Left ventricle myocardium superior (tissue), 1 donor: ENCODE results near the gene C4orf51. TPM values are rescaled to one million over a fixed set of nuclear protein-coding genes. Genes with fewer than 3 reads are reported as not detected.

Experiments used
- ATAC-seq: fragments of 200-7000 bp; cut with Tn5 transposase; one replicate; pipeline ENCODE4 v1.9.1; 2020; ENCODE audit warnings: mild to moderate bottlenecking, moderate library complexity
- DNase-seq: peaks from one replicate; pipeline ENCODE4 v3.0.0-alpha.2; 2020
- intact Hi-C: fragments of 100-400 bp; cut with micrococcal nuclease; formaldehyde crosslinking; loops from one replicate; pipeline ENCODE4 v1.11.0; 2022
- total RNA-seq: library from RNA; stranded (reverse); fragmentation: NEBNext Ultra II Directional; extraction: Animal tissue kit (Norgen Biotek cat#: 25700); gene quantifications from one replicate; pipeline ENCODE4 v1.2.1, GENCODE V29; 2021
- donor health status: DM: no; HTN: yes; CAD: no; lungs with severe emphysema.

C4orf51 gene
- total RNA-seq, 1 donor from 2014 or later = not detected

DNA sequence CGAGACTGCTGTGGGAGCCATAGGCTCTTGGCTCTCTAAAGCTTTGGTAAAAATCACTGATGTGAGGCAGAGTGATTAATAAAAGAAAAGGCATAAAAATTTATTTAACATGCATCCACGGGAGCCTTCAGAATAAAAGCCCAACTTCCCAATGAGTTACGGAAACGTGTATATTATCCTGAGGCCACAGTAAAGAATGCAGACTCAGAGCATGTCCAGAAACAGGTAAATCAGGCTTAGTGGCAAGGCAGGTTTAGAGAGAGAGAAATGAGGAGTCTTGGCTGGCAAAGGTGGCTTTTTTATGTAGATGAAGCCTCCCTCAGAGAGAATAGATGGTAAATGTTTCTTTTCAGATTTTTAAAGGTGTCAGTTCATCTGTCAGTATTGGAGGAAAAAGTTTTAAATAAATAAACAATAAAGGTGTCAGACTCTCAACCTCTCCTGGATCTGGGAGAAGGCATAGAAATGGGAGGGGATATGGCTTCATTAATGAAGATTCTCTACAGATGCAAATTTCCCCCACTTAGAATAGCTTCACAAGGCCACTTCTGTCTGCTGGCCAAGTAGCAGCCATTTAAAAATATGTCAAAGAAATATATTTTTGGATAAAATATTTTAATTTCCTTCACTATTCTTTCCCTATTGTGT, 24.0 kb downstream of the C4orf51 start:
- DNase-seq (no peak), ATAC-seq (no peak)
- intact Hi-C loops = no loop called here

DNA sequence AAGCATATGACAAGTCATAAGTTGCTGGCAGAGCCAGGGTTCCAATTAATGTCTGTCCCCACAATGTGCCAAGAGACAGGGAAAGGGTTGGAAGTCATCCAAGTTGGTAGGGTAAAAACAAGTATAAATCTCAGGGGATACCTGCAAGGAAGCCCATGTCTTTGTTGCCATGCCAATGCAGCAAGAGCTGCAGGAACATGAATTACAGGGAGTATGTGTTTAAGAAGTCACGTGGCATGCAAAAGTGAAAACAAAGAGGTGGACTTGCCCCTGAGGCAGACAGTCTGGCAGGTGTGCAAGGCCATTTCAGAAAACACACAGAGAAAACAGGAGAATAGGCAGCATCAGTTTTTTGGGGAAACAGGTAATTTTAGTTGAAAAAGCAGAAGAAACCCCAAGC, 29.4 kb downstream of the C4orf51 start:
- no peak for ATAC-seq

DNA sequence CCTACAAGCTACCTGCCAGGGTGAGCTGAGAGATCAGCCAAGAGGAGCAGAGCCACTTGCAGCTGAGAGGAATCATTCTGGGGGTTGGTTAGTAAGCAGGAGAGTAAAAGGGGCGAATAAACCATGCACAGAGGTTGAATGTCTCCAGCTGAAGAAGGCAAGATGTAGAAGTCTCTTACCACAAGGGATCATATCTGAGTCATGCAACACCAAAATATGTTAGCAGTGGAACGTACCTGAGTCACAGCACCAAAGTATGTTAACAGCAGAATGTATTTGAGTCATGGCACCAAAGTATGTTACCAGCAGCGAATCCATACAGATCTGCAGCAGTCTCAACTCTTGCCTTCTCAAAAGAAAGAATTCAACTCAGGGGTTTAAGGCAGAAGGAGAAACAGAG, 29.9 kb downstream of the C4orf51 start:
- DNase-seq (no peak), ATAC-seq (no peak)
- intact Hi-C loops = no loop called here

More for the DNA sequence above, 29.4 kb downstream of the C4orf51 start:
- intact Hi-C loops = no loop called here
- no peak for DNase-seq

DNA sequence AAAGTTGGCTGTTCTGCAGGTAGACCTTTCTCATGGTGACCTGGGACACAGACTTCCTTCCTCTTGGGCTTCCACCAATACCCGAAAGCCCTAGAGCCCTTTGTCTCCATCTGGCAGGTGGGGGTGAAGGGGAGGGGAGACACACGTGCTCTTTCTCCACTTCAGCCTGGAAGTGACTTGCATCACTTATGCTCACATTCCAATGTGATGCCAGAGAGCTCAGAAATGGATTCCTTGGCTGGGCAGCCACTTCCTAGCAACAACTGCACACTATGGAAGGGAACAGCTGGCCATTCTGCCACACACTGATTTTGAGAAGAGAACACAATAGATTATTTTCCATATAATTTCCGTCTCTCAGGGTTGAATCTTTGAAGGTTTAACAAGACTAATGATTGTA, 36.3 kb downstream of the C4orf51 start:
- DNase-seq = no peak
- intact Hi-C loops = no loop called here
- ATAC-seq = peak; percentile 64

DNA sequence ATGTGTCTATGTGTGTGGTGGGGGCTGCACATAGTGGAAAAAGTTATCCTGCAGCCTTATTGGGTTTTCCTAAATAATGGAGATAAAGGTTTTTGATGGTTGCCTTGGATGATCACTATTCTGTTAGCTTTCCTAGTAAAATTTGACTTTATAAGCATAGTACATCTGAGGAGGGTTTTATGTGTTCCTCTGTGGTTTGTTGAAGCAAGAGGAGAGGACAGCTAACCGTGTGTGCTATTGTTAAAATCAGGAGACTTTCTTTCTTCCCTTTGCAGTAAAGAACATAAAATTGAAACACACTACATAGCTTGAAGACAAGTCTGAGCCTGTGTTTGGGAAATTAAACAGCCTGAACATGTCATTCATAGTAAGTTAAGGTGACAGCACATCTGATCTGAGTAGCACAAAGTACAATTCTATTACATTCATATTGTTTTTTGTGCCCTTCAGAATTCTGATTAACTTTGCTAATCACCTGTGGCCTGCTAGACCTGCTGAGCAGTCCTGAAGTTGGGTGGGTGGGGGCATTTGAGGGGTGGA, 36.8 kb downstream of the C4orf51 start:
- intact Hi-C loops = no loop called here
- no peak for ATAC-seq
- DNase-seq = no peak

DNA sequence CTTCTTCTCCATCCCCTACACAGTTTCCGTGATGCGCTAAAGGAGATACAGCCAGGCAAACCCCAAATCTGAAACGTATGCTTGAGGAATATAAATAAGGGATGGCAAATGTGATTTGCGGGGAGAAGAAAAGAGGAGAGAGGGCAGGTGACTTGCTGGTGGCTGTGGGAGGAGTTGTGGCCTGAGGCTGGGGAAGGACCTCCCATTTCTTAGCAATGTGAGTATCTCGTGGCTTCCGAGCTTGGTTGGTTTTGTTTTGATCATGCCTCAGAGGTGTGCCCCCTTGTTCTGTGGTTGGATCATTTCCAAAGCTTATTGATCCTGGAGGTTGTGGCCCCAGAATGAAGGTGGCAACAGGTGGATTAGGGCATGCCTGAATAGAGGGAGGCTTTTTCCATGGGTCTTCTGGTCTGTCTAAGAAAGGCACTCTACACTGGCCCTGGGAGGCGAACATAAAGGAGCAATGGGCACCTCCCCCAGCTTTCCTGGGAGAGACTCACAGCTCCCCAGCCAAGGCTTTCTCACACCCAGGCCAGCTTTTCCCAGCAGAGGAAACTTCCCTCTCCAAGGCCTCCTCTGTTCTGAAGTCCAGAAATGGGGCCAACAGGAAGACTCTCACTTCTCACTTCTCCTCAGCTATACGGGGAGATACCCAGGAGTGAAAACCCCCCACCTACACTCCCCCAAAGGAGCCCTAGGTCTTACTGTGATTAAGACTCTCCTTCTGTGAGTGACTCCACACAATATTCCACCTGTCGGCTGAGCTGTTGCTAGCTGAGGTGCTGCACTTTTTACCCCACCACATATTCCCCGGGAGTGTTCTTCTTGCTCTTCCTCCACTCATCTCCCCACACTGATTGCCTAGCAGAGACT, 40.0 kb downstream of the C4orf51 start:
- no peak for ATAC-seq
- intact Hi-C loops = no loop called here

DNA sequence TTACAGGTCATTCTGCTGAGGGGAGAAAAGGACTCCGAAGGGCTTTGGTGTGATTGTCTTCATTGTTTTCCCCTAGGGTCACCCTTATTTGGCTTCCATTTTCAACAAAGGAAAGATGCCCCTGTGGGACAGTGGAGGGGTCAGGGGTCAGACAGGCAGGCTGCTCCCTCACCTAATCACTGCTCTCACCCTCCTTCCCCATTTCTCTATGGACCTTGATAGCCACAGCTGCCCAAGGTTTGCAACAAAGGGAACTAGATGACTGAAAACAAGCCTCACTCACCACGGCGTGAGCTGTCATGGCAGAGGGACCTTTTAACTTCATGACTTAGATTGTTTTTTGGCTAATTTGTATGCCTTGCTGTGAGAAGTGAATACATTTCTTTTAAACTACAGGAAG, 40.7 kb downstream of the C4orf51 start:
- intact Hi-C loops = no loop called here
- DNase-seq (no peak), ATAC-seq (no peak)

More for the DNA sequence above, 40.0 kb downstream of the C4orf51 start:
- DNase-seq = no peak

DNA sequence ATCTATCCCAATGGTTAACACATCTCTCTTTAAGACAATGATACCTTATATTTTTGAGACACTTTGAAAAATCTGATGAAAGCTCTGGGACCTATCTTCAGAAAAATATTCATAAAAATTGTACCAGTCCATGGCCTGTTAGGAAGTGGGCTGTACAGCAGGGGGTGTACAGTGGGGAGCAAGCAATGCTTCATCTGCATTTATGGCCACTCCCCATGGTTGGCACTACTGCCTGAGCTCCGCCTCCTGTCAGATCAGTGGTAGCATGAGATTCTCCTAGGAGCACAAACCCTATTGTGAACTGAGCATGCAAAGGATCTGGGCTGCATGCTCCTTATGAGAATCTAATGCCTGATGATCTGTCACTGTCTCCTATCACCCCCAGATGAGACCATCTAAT, 42.6 kb downstream of the C4orf51 start:
- intact Hi-C loops = no loop called here
- DNase-seq = no peak
- ATAC-seq = peak; percentile 45

DNA sequence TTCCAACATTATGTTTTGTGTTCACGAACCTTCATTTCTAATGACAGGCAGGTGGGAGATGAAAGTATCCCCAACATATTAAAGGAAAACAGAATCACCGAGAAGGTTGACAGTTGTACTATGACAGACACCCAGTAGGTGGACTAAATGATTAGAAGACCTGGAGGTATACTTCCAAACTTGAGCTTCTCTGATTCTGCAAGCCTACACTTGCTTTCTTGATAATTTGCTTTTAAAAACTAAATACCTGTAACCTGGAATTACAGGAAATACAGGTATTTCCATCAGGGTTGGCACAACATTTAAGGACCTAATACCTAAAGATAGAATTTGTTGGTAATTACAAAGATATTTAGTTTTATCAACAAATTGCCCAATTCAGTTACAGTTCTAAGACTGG, 43.4 kb downstream of the C4orf51 start:
- no peak for DNase-seq
- no peak for ATAC-seq
- intact Hi-C loops = no loop called here

DNA sequence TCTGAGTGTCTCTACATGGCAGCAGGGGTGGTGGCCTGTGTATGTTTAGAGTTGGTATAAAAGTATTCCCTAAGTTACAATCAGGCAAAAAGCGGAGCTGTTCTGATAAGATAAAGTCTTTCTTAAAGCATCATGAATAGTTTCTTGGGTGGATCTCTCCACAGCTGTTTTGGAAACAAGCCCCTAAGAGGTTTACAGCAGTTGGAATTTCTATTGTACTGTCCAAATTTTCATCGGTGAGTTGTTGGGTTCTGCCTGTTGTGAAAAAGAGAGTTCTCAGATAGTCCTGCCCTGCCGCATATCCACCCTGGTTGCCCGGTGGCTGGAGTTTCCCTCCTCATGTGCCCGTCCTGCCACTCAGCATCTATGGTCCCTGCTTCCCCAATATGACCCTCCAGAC, 50.1 kb downstream of the C4orf51 start:
- DNase-seq (no peak), ATAC-seq (no peak)
- intact Hi-C loops = no loop called here

DNA sequence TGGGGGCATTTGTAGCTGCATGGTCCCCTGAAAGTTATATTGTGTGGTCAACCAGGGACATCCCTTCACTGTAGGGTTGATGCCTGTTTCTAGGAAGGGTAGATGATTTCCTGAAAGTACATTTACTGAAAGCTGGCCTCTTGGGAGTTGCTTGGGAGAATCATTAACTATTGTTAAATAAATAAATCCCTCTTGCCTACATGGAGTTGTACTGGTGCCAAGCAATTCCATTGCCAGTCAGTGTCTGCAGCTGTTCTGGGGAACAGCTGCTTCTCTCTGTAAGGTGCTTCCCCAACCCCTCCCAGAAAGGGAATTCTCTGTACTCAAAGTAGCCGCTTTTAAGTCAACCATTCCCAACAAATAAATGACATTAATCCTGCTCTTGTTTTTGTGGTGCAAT, 51.1 kb downstream of the C4orf51 start:
- no peak for ATAC-seq
- intact Hi-C loops = no loop called here
- DNase-seq = no peak

DNA sequence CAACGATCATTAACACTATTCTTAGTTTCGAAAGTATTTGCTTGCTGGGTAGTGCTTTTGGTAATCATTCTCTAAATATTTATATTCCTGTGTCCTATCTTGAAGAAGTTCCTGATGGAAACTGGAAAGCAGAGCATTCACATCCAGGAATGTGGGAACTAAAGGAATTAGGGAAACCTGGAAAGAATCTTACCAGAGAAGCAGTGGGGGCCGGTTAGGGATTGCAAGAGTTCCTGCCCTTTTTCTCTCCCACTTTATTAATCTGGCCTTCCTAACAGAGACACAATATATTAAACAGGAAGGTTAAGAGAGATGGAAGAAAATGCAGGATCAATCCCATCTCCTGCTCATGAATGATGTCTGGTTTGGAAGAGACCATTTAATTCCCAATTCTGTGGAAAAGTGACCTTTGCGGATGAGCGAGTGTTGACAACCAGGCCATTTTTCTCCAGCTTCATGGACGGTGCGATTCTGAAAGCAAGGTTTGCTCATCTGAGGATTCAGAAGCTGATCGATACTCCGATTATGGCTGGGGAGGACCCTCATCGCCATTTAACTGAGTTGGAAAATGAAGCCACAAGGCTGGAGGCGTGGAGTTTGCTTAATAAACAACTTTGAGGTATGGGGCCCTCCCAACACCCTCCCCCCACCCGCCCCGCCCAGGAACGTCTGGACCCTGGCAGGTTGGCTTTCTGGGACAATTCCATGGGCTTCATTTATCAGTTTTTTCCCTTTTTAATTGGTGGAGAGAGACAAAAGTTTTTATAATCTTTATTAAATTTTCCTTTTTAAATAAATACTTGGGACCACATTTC, 52.3 kb downstream of the C4orf51 start:
- ATAC-seq = no peak

DNA sequence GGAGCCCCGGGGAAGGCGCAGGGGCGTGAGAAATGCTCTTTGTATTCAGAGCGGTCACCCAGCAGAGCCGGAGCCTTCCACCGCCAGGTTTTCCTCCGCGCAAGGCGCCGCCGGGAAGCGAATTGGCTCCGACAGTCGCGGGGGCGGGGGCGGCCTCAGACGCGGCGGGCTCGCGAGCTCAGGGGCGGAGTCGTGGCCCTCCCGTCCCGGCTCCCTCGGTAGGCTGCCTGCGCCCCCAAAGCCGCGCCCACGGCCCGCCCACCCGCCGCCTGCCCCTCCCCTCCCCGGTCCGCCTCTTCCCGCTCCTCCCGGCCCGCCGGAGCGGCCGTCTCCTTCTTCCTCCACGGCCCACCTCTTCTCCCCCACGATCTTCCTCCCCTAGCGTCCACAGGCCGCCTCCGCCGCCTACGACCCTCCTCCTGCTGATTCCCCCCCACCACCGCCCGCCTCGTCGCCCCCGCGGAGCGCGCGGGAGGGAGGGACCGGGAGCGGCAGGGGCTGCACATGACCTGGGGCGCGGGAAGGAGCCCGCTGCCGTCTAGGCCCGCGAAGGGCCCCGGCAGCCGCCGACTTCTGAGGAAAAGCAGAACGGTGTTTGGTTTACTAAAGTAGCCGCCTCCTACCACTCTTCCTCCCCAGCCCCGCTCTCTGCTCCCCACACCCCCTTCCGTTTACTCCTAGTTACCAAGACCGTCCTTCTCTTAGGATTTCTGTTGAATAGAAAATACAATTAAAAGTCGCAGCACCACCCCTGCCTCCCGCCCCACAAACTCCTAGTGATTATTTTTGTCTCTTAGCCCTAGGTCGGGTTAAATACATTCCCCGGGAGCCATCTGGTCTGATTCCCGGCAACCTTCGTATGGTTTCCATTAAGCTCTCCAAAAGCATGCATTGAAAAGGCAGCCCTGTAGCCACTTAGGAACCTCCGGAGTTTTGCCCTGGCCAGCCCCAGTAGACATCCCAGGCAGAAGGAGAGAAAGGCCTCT, 53.2 kb downstream of the C4orf51 start:
- intact Hi-C loops = no loop called here
- DNase-seq = peak; percentile 98
- ATAC-seq = peak; percentile 97

More for the DNA sequence above, 52.3 kb downstream of the C4orf51 start:
- no peak for DNase-seq
- intact Hi-C loops = no loop called here

DNA sequence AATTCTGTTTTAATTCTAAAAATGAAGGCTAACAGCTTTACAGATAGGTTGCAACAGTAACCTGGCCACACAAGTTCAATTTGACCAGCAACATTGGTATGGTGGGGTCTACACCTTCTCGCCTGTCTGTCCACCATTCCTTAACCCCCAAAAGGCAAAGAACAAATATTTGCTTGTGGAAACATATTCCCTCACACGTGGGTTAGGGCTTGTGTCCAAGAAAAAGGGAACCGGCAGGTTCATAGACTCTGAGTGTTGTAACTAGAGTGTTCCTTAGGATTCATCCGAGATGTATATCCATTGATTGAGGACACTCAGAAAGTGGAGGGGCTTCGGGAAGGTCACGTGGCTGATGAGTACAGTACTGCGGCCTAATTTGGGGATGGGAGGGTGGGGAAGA, 54.1 kb downstream of the C4orf51 start:
- intact Hi-C loops = no loop called here
- DNase-seq (no peak), ATAC-seq (no peak)

DNA sequence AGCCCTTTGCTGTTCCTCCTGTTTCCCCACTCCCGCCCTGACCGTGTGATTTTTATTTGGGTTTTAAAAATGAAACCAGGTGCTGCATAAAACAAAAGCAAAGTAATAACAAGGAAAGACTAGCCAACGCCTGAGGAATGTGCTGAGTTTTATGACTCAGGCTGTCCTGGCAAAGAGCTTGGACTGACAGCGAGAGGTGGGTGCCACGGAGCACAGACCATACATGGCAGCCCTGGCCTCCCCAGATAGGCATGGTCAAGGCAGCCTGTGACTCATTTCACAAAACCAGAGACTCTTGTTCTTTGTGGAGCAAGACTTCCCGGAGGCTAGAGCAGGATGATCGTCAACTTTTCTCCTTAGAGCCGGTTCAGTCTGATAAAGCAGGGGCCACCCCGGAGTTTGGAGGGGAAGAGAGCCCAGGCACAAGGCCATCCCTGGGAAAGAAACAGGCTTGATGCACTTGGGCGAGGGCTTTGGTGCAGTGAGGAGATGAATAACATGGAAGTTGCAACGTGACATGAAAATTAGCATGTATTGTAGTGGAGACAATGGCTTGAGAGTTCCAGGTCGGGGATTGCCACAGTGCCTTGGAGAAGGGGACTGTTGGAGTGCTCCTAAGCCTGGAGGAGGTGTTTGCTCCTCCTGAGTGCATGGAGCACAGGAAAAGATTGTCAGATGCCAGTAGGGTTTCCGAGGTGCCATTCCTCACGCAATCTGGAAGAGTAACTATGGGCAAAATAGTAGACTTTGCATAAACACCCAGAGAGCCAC, 54.8 kb downstream of the C4orf51 start:
- intact Hi-C loops = no loop called here
- ATAC-seq (peak; percentile 28), DNase-seq (peak; percentile 34)

DNA sequence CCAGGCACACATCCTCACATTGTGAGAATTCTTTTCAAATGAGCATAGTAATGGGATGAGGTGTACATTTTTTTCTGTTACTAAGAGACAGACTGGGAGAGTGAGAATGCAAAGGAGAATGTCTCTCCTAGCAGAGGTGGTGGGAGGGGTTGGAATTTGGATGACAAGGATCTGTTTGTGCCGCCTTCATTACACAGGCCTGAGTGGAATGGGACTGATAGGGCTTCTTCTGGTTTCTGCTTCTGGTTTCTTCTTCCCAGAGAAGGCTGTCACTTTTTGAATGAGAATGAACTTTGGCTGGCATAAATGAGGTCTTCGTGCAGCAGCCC, 55.4 kb downstream of the C4orf51 start:
- DNase-seq = no peak
- ATAC-seq = no peak
- intact Hi-C loops = no loop called here

DNA sequence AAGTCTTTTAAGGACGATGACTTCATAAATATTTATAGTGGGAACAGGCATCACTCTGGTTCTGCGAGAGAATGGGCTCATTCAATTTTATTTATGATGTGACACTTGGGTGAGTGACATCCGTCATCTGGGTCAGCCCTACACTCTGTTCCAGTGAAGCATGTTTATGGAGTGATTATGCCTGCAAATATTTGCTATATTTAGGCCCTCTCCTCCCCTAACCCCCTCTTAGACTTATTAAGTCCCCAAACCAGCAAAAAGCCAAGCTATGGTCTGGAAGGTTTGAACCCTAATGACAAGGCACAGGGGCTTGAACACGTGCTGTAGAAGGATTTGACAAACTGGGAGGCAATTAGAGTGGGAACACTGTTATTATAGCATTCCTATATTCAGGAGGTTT, 55.9 kb downstream of the C4orf51 start:
- no peak for DNase-seq
- ATAC-seq = no peak
- intact Hi-C loops = no loop called here

DNA sequence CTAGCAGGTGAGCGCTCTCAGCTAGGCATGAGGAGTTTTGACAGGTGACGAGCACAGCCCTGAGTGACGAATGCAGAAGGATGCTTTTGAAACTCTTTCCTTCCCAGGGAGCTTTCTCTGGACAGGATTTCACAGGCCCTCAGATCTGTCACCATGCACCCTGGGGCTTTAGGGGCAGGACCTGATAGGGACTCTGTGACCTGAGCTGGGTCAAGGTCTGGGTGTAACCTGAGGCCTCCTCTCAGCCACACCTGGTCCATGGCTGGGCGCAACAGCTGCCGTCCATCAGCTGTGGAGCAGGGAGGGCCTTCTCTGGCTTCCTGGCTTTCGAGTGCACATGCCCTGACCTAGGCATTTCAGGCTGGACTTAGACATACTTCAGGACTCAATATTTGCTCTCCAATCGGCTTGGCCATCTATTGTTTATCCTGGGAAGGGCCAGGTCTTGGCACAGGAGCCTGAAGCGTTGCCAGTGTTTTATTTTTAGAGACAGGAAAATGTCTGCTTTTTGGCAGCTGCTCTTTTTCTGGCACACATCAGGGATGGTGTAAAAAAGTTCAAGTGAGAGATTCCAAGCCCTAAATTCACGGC, 56.4 kb downstream of the C4orf51 start:
- intact Hi-C loops = no loop called here
- DNase-seq = peak; percentile 44

More for the DNA sequence above, 56.4 kb downstream of the C4orf51 start:
- peak; percentile 30 for ATAC-seq
